Stimulated activated CD8-positive, alpha-beta memory T cell treated with anti-CD3 and anti-CD28 coated beads, Interleukin-7, amount 100 ng/mL, for 24 hours (primary cell): Measurements from ENCODE around the gene MARCHF9.

Experiments
- DNase-seq: peaks from one replicate; pipeline ENCODE4 v3.0.0-alpha.2; 2020; ENCODE audit warnings: low read depth

The MARCHF9 gene

DNA sequence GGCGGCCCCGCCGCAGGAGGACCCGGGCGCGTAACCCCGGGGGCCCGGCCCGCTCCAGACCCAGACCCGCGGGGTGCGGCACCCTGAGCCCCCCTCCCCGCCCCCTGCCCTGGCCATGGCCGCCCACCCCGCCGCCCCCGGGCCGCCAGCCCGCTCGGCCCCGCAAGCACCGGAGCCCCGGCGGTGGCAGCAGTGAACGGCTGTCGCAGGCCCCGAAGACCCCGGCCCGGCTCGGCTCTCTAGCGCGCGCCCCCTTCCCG lies 221 bp downstream of the MARCHF9 start:
- no peak for DNase-seq

DNA sequence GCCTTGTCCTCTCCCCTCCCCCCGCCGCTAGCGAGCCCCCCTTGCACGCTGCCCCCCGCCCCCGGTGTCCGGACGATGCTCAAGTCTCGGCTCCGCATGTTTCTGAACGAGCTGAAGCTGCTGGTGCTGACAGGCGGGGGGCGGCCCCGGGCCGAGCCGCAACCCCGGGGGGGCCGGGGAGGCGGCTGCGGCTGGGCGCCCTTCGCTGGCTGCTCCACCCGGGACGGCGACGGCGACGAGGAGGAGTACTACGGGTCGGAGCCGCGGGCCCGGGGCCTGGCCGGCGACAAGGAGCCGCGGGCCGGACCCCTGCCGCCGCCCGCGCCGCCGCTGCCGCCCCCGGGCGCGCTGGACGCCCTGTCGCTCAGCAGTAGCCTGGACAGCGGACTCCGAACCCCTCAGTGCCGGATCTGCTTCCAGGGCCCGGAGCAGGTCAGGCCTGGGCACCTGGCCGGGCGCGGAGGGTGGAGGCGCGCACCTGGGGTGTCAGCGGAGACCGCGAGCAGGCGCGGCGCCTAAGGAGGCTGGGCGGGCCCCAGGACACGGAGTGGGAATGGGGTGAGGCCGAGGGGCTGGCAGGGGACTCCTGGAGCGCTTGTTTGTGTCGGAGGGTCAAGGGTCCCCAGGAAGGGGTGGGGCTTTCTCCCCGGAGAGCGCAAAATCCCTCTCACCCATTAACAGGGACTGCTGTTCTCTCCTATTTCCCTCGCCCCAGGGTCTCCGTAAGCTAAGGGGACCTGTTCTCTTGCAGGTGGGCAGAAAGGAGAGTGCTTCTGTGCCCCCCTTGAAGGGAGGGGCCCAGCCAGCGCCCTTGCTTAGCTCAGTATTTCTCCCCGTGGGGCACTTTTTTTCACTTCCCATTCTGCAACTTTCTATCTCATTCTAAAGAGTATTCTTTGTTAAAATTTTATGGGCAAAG lies 810 bp downstream of the MARCHF9 start:
- no peak for DNase-seq

DNA sequence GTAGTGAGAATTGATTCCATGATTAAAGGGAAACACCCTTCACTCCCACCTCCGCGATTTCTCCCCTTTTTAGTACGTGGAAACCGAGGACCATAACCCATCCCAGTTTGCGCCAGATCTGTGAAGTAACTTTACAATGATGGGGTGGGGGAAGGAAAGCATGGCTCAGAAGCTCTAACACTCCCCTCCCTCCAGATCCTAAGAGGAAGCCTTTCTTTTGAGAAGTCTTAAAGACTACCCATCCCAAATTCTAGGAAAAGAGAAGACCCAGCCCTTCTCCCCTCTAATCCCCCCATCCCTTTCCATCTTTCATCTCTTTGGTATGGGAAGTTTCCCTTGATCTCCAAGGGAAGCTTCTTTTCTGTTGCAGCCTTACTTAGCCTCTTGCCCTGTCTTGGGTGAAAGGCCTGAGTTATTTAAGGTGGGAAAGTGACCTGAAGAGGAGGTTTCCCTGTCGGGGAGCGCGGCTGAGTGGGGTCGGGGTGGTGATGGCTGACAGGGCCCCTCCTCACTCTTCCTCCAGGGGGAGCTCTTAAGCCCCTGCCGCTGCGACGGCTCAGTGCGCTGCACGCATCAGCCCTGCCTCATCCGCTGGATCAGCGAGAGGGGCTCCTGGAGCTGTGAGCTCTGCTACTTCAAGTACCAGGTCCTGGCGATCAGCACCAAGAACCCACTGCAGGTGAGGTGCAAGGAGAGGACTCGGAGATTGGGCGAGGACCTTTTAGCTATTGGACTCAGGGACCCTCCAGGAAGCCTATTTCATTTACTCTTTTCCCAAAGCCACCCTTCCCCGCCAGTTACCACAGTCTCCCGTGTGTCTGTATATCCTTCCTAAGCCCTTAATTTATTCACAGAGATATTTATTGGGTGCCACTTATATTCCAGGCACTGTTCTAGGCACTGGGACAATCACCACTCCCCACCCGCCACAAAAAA lies 1.8 kb downstream of the MARCHF9 start:
- DNase-seq: no peak

DNA sequence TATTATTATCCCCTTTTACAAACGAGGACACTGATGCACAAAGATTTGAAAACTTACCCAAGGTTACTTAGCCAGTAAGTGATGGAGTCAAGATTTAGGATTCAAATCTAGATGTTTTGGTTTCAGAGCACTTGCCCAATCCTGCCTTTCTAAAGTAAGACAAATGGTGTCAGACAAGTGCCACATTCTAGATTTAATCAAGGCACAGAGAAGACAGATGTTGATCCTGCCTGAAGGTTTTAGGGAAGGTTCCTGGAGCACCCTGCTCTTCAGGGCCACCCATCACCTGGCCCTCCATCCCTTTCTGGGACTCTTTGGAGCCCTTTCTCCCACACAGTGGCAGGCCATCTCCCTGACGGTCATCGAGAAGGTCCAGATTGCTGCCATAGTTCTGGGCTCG lies 2.9 kb downstream of the MARCHF9 start:
- DNase-seq: no peak

DNA sequence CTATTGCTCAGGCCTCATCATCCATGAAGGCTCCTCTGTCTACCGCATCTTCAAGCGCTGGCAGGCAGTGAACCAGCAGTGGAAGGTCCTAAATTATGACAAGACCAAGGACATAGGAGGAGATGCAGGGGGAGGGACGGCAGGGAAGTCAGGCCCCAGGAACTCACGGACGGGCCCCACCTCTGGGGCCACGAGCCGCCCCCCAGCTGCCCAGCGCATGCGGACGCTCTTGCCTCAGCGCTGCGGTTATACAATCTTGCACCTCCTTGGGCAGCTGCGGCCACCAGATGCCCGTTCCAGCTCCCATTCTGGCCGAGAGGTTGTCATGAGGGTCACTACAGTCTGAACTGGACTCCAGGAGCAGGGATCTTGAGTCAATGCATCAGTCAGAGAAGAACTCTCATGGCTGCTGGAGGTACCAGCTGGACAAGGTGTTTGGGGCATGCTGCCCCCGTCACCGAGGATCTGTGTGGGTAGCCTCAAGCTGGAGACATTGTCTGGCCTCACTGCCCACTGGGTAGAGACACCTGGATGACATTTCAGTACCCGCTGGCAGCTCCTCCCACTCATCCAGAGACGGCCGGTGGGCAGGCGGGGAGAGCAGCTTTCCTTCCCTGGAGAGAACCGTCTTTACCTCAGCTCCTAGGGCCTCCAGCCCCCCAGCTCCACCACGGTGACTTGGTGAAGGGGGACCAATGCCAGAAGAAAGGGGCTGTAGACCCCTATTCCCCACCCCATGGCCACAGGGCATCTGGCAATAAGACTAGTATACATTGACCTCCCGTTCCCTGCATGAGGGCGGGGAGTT lies 3.9 kb downstream of the MARCHF9 start:
- DNase-seq: no peak

DNA sequence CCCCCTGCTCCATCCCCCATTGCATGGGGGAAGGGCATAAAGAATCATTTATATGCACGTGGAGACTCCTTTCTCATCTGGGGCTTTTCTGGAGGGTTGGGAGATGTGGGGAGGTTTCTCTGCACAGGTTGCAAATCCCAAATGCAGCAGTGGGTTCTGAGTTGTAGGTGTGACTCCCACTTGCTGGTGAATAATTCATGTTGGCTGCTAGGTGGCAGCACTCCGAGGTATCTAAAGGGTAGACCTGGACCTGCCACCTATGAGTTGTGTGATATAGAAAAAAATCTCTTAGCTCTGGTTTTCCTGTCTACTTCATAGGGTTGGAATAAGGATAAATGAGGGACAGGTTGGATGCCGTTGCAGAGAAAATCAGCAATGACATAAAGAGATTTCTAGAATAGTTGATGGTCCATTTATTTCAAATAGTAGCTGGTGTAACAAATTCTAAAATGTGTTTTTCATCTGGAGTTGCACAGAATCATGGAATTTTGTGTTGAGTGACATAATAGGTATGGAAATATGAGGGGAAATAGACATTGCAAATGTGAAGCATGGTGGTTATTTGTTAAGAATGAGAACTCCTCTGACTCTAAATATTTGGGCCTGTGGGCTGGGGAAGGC lies 4.6 kb downstream of the MARCHF9 start:
- DNase-seq: no peak

DNA sequence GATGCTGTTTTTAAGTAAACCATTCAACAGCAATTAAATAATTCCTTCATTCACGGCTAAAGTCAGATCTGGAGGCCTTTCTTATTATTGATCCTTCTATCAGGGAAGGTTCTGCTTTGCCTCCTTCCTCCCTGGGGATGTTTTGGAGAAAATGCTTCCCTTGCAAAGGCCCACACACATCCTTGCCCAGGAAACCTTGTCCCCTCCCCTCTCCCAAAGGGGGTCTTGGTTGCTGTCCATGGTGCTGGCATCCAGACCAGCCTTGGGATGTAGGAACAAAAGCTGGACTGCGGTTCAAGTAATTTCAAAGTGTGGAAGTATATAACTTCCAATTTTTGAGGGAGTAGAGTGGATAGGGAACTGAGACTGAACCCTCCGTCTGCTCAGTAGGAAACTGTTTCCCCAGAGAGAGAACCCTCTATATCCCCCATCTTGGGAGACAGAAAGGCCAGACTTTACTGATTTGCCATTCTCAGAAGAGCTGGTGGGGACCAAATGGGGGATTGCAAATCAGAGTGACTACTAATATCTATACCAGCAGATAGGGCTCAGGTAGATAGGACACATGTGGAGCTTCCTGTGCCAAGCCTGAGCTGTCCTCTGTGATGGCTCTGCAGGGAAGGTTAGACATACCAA lies 5.6 kb downstream of the MARCHF9 start:
- no peak for DNase-seq

DNA sequence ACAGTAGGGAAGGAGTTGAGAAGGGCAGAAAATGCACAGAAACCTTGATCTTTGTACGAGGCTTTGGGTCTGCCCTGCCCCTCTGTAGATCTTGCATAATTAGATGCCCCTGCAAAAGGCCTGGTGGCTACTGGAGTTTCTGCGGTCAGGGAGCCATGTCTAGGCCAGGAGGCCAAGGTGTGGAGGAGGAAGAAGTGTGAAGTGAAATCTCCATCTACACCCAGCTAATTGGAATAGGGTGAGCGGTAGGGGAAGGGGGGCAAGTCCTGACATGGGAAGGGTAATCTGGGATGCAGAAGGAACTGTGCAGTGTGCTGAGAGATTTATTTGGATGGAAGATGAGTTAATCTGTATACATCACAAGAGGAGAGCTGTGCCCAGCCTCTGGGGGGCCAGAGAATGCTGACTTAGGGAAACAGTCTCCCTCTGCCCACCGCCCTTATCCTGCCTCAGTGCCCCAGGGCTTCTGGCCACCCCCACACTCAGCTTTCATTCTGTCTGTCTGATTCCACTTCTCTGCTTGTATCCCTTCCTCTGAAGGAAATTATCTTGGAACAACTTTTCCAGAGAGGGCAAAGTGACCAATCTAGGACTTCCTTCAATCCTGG lies 6.6 kb downstream of the MARCHF9 start:
- no peak for DNase-seq

DNA sequence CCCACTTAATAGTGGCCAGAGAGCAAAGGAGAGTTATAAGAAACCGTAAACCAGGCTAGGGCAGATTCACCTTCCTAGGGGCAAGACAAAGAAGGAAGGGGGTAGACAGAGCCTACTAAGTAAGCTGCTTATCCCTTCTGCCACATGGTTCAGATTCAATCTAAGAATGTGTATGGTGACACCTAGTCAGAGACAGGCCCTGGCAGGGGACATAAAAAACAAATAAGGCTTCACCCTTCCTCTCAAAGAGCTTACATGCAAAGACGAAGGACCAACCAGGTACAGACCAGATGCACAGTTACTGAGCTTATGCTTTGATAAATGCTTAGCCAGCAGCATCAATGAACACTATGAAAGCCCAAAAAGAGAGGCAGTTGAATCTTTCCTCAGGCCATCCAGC lies 7.6 kb downstream of the MARCHF9 start:
- no peak for DNase-seq

DNA sequence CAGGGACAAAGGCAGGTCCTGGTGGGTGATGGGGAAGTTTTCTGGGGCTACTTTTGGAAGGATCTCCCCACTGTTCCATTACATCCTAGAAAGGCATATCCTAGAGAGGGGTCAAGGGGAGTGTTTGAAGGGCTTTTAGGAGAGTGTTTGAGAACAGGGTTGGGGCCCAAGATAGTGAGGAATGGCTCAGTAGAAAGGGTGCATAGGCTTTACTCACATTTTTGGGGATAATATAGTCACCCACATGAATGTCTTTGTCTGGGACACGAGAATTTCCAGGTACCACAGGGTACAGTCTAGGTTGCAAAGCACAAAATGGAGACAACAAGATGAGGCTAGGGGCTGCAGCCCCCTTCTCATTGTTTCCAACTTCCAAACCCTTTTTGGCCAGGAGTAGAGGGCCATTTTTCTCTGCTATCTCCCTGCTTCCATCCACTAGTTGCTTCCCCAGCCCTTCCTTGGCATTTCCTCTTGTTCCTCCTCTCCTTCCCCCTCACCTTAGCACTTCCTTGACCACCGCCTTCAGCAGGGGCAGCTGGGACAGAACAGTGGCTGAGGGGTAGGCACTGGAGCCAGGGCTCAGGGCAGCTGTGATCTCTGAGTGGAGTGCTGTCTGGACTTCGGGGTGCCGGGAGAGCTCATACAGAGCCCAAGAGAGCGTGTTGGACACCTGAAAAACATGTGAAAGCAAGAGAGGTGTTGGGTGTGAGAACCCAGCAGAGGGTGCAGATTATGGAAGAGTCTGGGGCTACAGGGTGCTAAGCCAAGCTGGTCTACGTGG lies 9.2 kb downstream of the MARCHF9 start:
- DNase-seq: no peak

DNA sequence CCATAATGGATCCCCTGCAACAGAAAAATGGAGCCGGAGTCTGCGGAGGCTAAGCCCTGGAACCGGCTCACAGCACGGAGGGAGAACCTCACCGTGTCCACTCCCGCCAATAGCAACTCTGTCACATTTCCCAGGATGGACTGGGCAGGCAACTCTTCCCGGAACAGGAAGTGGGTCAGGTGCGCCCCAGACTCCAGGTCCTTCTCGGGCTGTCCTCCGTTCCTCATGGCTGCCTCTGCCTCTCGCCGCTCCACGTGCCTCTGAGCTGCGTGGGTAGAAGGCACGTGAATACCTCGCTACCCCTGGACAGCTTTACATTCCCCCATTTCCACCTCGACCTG lies 9.7 kb downstream of the MARCHF9 start:
- DNase-seq: no peak

DNA sequence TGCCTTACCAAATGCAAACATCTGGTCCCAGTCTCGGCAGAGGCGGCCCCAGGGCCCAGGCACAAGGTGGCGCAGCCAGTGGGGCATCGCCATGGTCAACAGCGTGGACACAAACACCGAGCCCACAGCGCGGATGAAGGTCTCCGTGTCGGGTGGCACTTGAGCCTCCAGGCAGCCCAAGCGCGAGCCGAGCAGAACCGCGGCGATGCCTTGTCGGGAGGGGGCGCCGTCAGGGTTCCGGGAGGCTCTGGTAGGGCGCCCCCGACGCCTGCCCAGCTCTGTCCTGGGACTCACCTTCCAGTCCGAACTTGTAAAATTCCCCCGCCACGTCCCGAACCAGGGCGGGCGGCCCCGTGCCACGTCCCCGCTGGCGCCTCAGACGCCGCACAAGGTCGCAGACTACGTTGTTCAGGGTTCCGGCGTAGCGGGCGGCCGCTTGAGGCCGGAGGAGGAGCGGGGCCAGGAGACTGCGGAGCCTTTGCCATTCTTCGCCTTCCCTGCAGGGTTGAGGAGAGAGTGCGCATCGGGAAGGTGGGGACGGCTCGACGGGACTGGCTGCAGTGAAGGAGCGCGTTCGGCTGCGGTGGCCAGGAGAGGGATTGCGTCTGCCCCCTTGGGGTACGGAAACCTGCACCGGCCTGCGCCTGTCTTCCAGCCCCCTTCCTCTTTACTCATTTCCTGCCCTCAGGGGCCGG lies 10.2 kb downstream of the MARCHF9 start:
- DNase-seq: no peak

DNA sequence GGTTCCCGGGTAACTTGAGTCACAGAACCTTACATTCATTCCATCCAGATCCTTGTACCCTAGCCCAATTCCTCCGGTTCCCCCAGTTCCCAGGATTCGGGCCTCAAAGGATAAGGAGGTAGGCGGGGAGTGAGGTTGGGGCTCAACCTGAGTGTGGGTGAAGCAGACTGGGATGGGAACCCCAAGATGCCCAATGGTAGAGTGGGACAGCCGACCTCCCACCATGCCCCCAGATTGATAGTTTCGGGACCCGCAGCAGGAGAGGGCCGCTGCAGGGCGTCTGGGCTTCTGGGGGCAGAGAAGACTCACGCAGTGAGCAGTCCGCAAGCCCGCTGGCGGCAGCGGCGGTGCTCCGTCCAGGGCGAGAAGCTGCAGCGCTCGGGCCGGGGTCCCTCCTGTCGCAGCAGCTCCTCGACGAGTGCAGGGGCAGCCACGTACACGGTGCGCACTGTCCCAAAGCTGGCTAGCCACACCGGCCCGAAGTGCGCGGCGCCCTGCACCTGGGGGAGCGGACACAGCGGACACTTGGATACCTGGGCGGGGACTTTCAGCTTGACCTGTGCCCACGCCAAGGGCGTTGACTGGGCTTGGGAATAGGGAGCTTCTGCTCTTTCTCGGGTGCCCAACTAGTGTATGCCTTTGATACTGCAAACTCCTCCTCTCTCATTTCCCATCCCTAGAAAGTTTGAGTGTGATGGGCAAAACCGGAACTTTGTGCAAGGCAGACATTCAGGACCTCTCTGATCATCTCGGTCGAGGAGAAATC lies 11.0 kb downstream of the MARCHF9 start:
- DNase-seq: no peak

DNA sequence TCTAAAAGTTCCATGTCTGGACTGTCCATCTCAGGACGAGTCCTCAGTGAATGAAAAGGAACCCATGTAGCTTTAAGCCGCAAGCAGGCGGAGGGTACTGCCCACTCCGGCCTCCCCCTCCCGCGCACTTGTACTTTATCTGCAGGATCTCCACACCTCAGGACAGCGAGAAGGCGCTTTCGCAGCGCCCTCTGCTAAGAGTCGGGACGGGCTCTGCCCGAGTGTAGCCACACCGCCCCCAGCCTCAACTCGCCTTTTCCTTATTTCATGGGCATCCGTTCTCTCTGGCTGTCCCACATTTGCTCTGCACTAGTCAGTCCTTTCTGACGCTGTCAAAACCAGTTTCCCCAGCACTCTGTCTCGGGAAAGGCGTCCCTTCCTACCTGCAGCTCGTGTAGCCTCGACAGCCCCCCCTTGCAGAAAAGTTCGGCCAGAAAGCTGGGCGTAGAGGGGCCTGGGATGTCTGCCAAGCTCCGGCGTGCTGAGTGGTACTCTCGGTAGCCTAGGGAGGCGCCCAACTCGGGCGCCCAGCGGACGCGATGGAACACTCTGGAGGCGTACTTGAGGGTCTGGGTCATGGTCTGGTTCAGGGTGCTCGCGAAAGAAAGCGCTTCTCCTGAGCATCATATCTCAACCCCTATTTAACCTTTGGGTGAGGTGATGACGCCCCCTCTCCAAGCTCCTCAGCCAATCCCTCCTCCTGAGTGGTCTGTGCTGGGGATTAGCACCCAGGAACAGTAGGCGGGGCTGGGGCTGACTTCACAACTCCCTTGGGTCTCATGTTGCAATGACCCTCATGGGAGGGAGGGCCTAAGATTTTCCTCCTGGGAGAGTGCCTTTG lies 11.8 kb downstream of the MARCHF9 start, which contains the start of gene CYP27B1:
Gene CYP27B1 (minus strand): TSS at position 615 of the 841 bp plus-strand sequence. CDS start 37 bp downstream, at position 578.
- no peak for DNase-seq

DNA sequence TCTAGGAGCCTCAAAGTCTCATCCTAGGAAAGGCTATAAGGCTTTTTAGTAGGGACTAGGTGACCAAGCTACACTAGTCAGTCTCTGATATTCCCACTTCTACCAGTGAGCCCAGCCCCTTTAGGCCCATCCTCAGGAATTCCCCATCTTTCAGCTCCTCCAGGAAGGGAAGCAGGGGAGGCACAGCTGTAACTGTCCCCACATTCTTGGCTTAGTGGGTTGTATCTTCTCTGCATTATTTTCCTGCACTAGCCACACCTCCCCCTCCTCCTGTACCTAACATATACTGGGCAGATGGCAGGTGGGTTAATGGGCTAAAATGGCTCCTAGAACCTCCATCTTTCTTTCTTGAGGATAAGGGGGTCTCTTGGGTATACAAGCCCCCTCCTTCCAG lies 12.4 kb downstream of the MARCHF9 start:
- no peak for DNase-seq

DNA sequence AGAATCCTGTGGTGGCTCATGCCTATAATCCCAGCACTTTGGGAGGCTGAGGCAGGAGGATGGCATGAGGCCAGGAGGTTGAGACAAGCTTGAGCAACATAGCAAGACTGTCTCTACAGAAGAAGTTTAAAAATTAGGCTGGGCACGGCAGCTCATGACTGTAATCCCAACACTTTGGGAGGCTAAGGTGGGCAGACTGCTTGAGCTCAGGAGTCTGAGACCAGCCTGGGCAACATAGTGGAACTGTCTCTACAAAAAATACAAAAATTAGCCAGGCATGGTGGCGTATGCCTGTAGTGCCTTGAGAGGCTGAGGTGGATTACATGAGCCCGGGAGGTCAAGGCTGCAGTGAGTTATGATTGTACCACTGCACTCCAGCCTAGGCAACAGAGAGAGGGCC lies 13.0 kb downstream of the MARCHF9 start:
- no peak for DNase-seq

DNA sequence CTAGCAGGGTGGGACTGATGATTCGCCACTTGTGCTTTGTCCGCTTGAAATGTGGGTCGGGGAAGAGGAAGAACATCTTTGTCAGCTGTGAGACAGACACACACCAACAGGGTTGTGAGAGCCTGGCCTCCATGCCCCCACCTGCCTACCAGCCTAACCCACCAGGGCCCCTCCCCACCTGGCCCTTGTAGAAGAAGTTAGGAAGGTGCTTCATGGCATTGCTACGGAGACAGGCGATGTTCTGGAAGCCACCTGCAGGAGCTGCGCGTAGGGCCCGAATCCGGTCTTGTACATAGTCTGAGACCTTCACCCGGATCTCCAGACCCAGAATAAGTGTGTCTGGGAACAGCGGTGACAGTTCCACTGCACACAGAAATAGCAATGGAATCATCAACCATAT lies 14.7 kb downstream of the MARCHF9 start:
- DNase-seq: no peak

DNA sequence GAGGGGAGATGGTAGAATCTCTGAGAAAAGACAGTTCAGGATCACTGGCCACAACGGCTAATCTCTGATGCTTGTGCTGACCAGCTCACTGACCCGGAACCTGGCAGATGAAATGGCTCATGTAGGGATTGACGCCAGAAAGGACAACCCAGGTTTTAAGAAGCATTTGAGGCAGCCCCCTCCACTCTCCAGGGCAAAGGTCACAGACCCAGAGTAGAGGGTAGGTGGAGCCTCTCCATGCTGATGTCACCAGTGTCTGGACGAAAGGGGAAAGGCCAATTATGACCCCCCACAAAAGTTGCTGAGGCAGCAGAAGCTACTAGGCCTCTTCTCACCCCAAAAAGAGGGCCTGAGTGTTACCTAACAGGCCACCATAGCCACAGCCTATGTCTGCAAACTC lies 15.8 kb downstream of the MARCHF9 start:
- DNase-seq: no peak
